DMS53 treated with DMSO at 0.1 percent for 48 hours (cell line): ENCODE results near the gene CHST8.

Experiments used
- DNase-seq: peaks from one replicate; lab custom pipeline; 2025; ENCODE audit not compliant: unreplicated experiment; lab: John Stamatoyannopoulos, UW

Gene CHST8

GRCh38 chr19:33706631-33707030 is 84.9 kb downstream of the CHST8 start:
- no peak for DNase-seq

GRCh38 chr19:33712268-33712667 is 90.5 kb downstream of the CHST8 start:
- DNase-seq, result no peak

- no peak for DNase-seq
Observed at GRCh38 chr19:33713194-33713593, 91.4 kb downstream of the CHST8 start.

- no peak for DNase-seq
Observed at GRCh38 chr19:33714149-33714548, 92.4 kb downstream of the CHST8 start.

DNA sequence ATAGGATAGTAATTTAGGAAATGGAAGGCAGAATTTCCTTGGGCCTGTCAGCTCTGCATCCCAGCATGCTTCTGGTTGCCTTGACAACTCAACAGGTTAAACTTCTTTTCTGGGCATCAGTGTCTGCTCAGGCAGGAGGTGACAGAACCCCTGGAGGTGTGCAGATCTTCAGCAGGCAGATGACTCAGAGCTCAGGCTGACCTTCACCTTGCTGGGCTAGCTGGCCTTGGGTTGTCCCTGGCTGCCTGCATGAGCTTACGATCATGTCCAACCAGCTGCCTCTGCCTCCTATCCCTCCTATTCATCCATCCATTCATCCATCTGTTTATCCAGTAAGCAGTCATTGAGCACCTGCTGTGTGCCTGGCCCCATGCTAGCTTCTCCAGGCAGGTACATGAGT is 93.7 kb downstream of the CHST8 start:
- DNase-seq, result no peak

- DNase-seq, result no peak
Observed at GRCh38 chr19:33717878-33718277, 96.1 kb downstream of the CHST8 start.

DNA sequence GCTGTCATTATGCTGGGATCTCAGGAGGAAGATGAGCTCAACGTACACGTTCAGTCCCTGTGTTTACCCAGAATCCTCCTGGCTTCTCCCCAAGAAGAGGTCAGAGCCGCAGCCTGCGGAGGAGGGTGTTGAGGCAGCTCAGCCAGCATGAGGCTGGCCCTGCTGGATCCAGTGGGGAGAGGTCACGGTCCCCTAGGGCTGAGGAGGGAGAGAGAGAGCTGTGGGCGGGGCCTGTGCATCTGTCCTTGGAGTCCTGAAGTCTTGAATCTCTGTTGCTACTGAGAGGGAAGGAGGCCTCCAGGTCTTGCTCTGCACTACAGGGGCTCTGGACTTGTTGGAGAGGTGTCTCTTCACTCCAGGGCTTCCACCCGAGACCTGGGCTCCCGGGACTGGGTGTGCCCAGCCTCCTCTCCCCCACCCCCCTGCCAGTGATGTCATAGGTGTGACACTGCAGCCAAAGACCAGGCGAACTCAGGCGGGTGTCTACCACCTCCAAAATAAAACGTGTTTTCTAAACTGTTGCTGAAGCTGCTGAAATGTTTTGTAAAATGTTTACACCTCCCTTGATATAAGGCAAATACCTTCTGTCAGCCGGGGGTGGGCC is 97.0 kb downstream of the CHST8 start:
- DNase-seq, result no peak

- DNase-seq, result no peak
Observed at GRCh38 chr19:33719366-33720154, 97.8 kb downstream of the CHST8 start.

- DNase-seq, result no peak
Observed at GRCh38 chr19:33720155-33720493, 98.4 kb downstream of the CHST8 start.

- no peak for DNase-seq
Observed at GRCh38 chr19:33720691-33721682, 99.2 kb downstream of the CHST8 start.

- DNase-seq, result no peak
Observed at GRCh38 chr19:33721735-33722297, 100.1 kb downstream of the CHST8 start.

GRCh38 chr19:33722456-33723239 is 100.9 kb downstream of the CHST8 start:
- DNase-seq, result no peak

- no peak for DNase-seq
Observed at GRCh38 chr19:33723512-33723911, 101.8 kb downstream of the CHST8 start.

GRCh38 chr19:33724021-33724720 is 102.4 kb downstream of the CHST8 start:
- DNase-seq, result no peak

- DNase-seq, result no peak
Observed at GRCh38 chr19:33724721-33725060, 102.9 kb downstream of the CHST8 start.

GRCh38 chr19:33725567-33725966 is 103.8 kb downstream of the CHST8 start:
- no peak for DNase-seq

- no peak for DNase-seq
Observed at GRCh38 chr19:33726756-33727155, 105.0 kb downstream of the CHST8 start.

DNA sequence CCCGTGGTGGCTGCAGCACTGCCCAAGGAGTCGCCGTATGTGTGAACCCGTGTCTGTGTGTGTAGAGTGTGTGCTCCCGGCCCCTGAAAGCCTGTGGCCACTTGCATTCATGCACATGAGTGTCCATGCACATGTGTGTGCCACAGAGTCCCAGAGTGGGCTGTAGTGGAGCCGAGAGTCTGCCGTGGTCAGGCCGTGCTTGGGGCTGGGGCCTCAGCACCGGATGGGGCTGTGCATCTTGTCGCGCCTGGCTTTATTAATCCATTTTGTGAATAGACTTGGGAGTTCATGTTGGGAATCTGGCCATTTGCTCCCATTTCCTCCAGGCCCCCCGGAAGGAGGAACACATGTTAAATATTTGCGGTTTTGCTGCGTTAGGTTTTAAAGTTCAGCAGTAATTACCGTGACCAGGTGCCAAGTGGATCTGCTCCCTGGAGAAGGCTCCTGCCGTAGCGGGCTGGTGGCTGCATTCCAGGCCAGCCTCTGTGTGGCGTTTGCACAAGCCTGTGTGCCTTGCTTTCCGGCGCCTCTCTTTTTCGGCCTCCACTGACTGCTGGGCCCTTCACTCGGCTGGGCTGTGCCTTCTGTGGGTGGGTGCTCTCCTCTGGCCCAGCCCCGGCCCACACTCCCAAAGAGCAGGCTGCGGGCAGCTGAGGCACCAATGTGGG is 105.7 kb downstream of the CHST8 start:
- DNase-seq, result no peak

- no peak for DNase-seq
Observed at GRCh38 chr19:33728141-33728540, 106.4 kb downstream of the CHST8 start.
